ENCODE measurements around the gene DNAAF5. TPM values are rescaled to one million over a fixed set of nuclear protein-coding genes. Genes with fewer than 3 reads are reported as not detected.
A peak's percentile ranks its signal among the peaks of the same experiment; 100 is the strongest.

The DNAAF5 gene
- polyA plus RNA-seq, 4 donors, result 6.8 to 29.2 (median 15.5) TPM

DNA sequence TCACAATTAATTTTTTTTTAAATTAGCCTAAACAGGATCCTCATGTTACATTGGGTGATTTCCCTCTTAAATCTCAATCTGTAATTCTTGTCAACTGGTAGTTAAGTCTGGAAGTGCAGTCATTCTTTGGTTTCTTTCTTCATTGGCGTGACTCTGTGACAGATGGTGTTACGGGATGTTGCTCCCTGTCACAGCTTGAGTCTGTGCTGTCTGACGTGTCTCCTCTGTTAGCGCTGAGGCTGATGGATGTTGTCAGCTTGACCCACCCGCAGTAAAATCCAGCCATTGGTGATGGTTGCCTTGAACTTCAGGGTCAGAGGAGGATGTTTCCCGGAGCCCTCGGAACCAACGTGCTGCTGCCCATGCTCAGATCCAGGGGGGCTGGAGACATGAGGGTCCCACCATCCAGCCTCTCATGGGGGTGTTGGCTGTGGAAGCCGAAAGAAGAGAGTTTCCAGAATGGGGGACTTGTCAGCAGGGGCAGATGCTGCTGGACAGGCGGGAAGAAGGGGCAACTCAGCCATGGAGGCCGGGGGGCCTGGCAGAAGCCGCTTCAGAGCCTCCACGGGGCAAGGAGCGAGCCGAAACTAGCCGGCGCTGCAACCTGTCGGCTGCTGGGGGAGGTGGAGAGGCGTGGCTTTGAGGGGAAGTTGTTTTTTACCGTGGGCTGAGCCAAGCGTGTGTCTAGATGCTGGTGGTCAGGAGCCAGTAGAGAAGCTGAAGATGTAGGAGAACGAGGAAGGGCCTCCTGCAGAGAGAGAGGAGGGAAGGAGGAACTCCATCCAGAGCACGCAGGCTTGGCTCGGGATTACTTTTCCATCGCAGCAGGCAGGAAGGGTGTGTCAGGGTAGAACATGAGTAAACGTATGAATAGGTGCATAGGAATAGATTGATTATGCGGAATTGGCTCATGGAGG is 109.2 kb downstream of the DNAAF5 start:
- Histone ChIP-seq H3K27ac (ENCODE audit: low read depth in 1 of 3, low read length in 2 of 3) (peak overlapping the region in 1 of 3 donors; percentile 9), H3K27me3 (ENCODE audit: control insufficient read depth in 3 of 3, insufficient read depth in 3 of 3, low read length in 3 of 3) (no peaks in the 10 kb centered on the region), H3K4me3 (ENCODE audit: low read depth in 1 of 3, low read length in 3 of 3) (no peak overlapping the region), H3K36me3 (ENCODE audit: control insufficient read depth in 3 of 3, insufficient read depth in 2 of 3, low read depth in 1 of 3, low read length in 3 of 3) (peaks cover 2 to 76% (median 8%) of the 10 kb centered on the region in 3 donors), H3K4me1 (ENCODE audit: control insufficient read depth in 3 of 3, insufficient read depth in 2 of 3, low read depth in 1 of 3, low read length in 2 of 3) (peaks cover 0 to 4% (median 0%) of the 10 kb centered on the region in 3 donors), H3K9me3 (ENCODE audit: control insufficient read depth in 2 of 2, insufficient read depth in 1 of 2, low read depth in 1 of 2, low read length in 1 of 2) (no peaks in the 10 kb centered on the region)
- DNase-seq (peak in 1 of 2 donors; percentile 21), FAIRE-seq (no peak)
- WGBS, 3 donors, result 74 to 83% (median 82%) methylated on average over 27 of the region's 27 CpGs

Other genes with a start within 250 kb of the DNAAF5 start
- 100 to 1,000 TPM in 1 of 4 donors, 10 to 100 TPM in 3; 17.4 to 107 (median 32.4) TPM for gene PDGFA, start 206.9 kb upstream of the DNAAF5 start, polyA plus RNA-seq
- gene PRKAR1B, start 582 bp downstream of the DNAAF5 start, polyA plus RNA-seq, result 10 to 100 TPM in 2 of 4 donors, 1 to 10 TPM in 2; 9.5 to 32.3 (median 18.6) TPM
- gene SUN1, start 105.8 kb downstream of the DNAAF5 start, polyA plus RNA-seq, result 100 to 1,000 TPM in 1 of 4 donors, 10 to 100 TPM in 3; 41.6 to 105 (median 61.2) TPM
- gene GET4, start 149.9 kb downstream of the DNAAF5 start, polyA plus RNA-seq, result 10 to 100 TPM; 38.9 to 87.2 (median 74.5) TPM
- 100 to 1,000 TPM in 2 of 4 donors, 10 to 100 TPM in 2; 69.2 to 113 (median 86.7) TPM for gene ADAP1, start 228.0 kb downstream of the DNAAF5 start, polyA plus RNA-seq
- gene COX19, start 248.8 kb downstream of the DNAAF5 start, polyA plus RNA-seq, result 10 to 100 TPM in 2 of 4 donors, 1 to 10 TPM in 2; 8.9 to 41.6 (median 9.8) TPM

Data from small intestine (tissue), 7 donors.